ENCODE measurements around the gene PRPF6. TPM values are rescaled to one million over a fixed set of nuclear protein-coding genes. Genes with fewer than 3 reads are reported as not detected.
"Not testable (repeated sequence)": the region's sequence is repeated elsewhere in the genome, so short reads cannot be mapped to it uniquely, and the experiment has no call there.

The PRPF6 gene
- total RNA-seq, 4 donors from 2014 or later = 34.7 to 43.8 (median 40.2) TPM

DNA sequence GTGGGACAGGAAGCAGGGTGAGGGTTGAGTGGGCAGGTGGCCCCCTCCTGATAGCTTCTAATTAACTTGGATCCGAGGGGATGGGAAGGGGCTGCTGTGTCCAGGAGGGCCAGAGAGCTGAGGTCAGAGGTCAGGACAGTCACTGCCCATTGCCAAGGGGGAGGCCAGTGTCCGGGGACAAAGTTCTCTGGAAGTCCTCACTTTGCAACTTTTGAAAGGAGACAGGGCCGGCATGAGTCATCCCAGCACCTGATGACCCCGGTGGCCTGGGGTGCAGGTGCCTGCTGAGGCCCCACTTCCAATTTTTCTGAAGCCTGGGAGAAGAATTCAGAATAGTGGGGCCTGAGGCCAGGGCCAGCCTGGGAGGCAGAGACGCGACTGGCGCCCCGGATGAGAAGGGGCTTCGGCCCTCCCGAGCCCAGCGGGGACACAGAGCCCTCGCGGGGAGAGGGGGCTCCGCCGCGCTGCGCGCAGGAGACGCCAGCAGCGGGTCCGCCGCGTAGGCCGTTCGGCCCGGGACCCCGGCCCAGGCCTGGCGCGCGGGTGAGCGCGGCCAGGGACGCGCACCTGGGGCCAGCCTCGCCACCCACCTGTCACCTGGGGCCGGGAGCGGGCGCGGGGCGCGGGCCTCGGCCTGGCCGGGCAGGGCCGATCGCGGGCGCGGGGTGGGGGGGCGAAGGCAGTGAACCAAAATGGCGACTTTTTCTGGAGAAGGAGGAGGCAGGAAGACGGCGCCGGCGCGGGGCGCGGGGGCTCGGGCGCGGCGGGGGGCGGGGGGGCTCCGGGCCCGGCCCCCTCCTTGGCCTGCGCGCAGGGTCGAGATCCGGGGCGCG lies 11.8 kb upstream of the PRPF6 start:
- TF ChIP-seq, protein P1, sequence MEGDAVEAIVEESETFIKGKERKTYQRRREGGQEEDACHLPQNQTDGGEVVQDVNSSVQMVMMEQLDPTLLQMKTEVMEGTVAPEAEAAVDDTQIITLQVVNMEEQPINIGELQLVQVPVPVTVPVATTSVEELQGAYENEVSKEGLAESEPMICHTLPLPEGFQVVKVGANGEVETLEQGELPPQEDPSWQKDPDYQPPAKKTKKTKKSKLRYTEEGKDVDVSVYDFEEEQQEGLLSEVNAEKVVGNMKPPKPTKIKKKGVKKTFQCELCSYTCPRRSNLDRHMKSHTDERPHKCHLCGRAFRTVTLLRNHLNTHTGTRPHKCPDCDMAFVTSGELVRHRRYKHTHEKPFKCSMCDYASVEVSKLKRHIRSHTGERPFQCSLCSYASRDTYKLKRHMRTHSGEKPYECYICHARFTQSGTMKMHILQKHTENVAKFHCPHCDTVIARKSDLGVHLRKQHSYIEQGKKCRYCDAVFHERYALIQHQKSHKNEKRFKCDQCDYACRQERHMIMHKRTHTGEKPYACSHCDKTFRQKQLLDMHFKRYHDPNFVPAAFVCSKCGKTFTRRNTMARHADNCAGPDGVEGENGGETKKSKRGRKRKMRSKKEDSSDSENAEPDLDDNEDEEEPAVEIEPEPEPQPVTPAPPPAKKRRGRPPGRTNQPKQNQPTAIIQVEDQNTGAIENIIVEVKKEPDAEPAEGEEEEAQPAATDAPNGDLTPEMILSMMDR (IDR thresholded peaks at IDR 0.05) = no peak
- DNase-seq (ENCODE audit: low spot score) (peak; percentile 21), ATAC-seq (ENCODE audit: low FRiP score) (no peak)

DNA sequence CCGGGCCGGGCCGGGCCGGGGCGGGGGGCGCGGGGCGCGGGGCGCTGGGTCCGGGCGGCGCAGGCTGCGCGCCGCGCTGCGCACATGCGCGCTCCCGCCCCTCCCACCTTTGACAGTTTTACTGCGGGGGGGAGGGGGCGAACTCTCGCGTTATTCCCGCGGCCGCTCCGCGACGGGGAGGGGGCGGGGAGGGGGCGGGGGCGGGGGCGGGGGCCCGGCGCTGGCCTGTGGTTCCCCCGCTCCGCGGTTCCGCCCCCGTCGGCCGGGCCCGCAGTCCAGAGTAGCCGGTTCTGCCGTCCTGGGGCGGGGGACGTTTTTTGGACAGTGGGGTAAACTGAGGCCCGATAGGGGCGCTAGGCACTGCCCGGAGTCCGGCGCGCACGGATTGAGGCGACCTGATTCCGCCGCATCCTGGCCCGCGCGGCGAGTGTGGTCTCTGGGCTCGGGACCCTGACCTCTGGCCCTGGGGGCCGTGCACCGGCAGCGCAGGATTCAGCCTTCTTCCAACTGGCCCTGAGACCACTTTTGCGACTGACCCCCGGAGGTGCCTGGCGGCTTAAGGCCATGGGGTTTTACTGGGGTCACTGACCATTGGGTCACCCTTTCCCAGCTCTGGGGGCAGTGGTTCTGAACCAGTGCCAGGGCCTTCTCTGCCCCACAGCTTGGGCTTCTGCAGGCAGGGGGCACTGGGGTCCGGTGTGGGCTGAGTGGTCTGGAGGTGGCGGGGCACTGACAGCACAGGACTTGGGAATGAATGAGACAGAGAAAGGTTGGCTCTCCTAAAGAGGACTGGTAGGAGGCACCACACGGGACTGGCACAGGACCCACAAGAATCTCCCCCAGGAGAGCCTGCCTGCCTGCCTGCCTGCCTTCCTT lies 10.9 kb upstream of the PRPF6 start, which contains the start of gene ZNF512B:
Gene ZNF512B (minus strand): TSS at position 93 of the 876 bp plus-strand sequence. CDS start 1,980 bp downstream, outside the sequence.
- TF ChIP-seq, protein P1 (IDR thresholded peaks at IDR 0.05) = no peak
- ATAC-seq (ENCODE audit: low FRiP score) (peak; percentile 24), DNase-seq (ENCODE audit: low spot score) (no peak)

DNA sequence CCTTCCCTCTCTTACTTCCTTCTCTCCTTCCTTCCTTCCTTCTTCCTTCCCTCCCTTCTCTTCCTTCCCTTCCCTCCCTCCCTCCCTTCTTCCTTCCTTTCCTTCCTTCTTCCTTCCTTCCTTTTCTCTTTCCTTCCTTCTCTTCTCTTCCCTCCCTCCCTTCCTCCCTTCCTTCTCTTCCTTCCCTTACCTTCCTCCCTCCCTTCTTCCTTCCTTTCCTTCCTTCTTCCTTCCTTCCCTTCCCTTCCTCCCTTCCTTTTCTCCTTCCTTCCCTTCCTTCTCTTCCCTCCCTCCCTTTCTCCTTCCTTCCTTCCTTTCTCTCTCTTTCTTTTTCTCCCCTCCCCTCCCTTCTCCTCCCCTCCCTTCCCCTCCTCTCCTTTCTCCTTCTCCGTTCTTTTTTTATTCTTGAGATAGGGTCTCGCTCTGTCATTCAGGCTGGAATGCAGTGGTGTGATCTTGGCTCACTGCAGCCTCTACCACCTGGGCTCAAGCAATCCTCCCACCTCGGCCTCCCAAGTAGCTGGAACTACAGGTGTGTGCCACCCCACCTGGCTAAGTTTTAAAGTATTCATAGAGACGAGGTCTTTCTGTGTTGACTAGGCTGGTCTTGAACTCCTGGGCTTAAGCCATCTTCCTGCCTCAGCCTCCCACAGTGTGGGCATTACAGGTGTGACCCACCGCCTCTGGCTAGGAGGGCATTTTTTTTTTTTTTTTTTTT lies 10.1 kb upstream of the PRPF6 start:
- DNase-seq (ENCODE audit: low spot score) (no peak), ATAC-seq (ENCODE audit: low FRiP score) (no peak)
- TF ChIP-seq, protein P1 (IDR thresholded peaks at IDR 0.05) = no peak

DNA sequence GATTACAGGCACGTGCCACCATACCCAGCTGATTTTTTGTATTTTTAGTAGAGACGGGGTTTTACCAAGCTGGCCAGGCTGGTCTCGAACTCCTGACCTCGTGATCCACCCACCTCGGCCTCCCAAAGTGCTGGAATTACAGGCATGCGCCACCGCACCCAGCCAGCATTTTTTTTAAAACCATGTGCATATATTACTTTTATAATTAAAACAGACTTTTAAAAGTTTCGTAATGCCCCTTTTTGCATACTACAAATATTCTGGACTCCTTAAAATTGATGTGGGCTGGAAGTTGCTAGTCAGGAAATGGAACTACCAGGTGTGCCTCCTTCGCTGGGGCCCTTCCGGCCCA lies 9.0 kb upstream of the PRPF6 start:
- ATAC-seq (ENCODE audit: low FRiP score); DNase-seq (ENCODE audit: low spot score): not testable (repeated sequence)

DNA sequence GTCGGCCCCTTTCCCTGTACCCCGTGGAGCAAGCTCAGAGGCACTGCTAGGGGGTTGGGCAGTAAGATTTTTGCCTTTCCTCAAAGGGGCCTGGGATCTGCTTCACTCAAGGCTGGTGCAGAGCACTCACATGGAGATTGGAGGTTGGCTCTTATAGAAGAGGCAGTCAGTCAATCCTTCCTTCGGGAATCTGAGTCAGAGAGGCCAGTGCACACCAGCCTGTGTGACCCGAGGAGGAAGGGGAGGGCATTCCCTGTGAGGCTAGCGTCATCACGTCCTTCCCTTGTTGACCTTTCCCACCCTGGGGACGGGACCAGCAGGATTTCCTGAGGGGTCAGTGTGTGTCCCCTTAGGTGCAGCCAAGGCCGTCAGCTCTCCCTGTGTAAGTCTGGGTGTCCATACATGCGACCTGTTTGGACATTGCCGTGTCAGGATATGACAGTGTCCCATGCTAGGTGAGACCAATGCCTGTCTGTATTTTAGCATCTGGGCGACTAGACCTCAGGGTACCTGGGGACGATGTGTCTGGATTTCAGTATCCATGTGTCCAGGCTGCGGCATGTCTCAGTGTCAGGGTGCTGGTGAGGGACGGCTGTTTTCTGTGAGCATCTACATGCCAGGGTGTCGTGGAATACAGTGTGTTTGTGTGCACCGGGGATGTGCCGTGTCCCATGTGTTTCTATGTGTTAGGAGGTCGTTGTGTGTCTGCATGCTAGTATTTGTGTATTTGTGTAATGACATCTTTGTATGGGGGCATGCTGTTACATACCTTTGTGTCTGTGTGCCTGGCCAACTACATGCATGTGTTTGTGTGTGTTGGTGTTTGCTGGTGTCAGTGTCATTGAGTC lies 8.4 kb upstream of the PRPF6 start:
- TF ChIP-seq, protein P1 (IDR thresholded peaks at IDR 0.05) = no peak
- no peak for ATAC-seq (ENCODE audit: low FRiP score)
- DNase-seq (ENCODE audit: low spot score) = no peak

DNA sequence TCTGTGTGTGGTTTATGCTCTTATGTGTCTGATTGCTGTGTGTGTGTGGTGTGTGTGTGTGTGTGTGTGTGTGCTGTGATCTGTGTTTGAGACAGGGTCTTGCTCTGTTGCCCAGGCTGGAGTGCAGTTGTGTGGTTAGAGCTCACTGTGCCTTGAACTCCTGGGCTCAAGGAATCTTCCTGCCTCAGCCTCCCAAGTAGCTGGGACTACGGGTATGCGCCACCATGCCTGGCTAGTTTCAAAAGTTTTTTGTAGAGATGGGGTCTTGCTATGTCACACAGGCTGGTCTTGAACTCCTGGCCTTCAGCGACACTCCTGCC lies 7.8 kb upstream of the PRPF6 start:
- TF ChIP-seq, protein P1 (IDR thresholded peaks at IDR 0.05) = no peak
- DNase-seq (ENCODE audit: low spot score) (no peak), ATAC-seq (ENCODE audit: low FRiP score) (no peak)
